Stimulated activated CD4-positive, alpha-beta T cell treated with anti-CD3 and anti-CD28 coated beads, Interleukin-1b, Interleukin-23, amount 100 ng/mL, for 1 hour (primary cell): ENCODE measurements around the gene GALNT7.

ENCODE experiments used
- DNase-seq, 2 donors: peaks; one replicate each; pipeline ENCODE4 v3.0.0-alpha.2; 2020; ENCODE audit warnings: low read depth in 2 of 2

The GALNT7 gene

DNA sequence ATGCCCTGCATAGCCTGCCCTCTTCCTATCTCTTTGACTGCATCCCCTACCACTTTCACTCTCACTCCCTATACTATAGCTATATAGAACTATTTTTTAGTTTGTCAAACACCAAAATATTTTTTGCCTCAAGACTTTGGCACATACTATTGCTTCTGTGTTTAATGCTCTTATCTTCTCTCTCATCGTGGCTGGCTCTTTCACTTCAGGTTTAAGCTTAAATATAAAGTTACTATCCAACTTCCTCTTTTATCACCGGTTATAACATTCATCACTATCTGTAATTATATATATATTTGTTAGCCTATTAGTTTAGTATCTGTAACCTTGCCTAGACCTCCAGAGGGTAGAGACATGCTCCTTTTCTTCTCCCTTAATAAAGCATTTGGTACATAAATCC, 177.0 kb downstream of the GALNT7 start:
- DNase-seq, result no peak

DNA sequence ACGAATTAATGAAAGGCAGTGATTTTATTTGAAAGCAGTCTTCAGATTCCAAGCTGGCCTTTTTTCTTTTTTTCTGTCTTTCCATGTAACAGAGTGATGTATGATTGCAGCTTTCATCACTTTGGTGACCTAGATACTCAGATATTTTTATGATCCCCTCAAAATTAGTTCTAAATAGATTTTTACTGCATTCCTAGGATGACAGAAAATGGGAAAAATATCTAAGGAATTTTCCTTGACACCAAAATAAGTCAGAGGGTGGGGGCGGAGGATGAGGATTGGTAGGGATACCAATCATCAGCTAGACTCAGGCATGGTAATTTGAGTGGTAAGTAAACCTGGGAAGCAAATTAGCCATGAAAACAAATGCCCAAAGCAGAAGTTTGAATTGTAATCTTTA, 177.5 kb downstream of the GALNT7 start:
- no peak for DNase-seq

DNA sequence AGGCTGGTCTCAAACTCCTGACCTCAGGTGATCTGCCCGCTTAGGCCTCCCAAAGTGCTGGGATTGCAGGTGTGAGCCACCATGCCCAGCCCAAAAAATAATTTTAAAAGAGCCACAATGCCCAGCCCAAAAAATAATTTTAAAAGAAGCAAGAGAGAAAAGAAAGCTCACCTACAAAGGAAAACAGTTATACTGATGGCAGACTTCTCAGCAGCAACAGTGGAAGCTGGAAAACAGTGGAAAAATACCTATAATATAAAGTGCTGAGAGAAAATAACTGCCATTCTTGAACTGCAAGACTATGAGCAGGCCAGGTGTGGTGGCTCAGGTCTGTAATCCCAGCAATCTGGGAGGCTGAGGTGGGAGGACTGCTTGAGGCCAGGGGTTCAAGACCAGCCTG, 178.9 kb downstream of the GALNT7 start:
- no peak for DNase-seq

DNA sequence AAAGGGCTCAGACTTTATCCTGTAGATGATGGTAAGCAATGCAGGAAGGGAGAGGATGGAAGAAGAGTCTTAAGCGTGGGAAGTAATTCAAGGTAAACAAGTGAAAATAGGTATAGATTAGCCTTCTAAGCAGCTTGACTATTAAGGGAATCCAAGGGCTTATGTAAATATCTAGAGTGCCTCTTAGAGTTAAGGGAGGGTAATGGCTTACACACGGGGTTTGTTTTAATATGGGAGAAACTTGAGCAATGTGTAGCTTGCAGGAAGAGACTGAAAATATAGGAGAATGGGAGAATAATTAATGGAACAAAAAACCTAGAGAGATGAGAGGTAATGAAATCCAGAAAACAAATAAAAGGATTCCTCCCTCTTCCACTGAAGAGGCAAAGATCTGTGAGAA, 189.3 kb downstream of the GALNT7 start:
- DNase-seq, result no peak

DNA sequence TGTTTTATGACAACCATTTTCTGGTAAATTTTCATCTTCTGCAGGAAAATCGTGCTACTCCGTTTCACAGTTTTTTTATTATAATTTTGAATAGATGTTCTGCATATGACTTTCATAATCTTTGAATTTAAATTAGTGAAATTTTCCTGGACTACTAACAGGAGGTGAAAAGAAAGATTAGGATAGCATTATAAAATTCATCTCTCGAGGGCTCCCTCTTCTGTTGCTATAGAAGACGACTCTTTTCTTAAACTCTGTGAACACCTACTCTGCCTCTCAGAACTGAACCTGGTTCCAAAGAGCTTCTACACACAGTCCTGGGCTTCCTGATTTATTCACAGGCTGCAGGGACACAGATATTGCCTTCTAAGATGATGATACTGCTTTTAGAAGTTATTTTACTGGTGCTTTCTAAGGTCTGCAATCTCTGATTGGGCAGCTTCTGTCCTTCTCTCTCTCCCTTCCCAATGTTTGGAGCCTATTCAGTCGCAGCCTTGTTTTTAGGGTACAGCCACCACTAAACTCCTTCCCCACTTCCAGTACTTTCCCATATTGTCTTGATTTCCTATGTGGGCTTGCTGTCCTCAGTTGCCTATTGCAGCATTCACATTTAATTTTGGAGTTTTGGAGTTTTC, 192.1 kb downstream of the GALNT7 start:
- DNase-seq, result no peak

DNA sequence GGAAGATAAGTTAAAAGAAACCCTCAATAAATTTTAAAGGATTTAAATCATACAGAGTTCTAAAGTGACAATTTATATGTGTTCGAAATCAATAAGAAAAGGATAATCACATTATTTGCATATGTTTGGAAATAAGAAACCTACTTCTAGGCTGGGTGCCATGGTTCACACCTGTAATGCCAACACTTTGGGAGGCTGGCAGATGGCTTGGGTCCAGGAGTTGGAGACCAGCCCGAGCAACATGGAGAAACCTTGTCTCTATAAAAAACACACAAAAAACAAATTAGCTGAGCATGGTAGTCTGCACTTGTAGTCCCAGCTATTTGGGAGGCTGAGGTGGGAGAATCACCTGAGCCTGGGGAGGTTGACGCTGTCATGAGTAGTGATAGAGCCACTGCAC, 194.1 kb downstream of the GALNT7 start:
- no peak for DNase-seq

DNA sequence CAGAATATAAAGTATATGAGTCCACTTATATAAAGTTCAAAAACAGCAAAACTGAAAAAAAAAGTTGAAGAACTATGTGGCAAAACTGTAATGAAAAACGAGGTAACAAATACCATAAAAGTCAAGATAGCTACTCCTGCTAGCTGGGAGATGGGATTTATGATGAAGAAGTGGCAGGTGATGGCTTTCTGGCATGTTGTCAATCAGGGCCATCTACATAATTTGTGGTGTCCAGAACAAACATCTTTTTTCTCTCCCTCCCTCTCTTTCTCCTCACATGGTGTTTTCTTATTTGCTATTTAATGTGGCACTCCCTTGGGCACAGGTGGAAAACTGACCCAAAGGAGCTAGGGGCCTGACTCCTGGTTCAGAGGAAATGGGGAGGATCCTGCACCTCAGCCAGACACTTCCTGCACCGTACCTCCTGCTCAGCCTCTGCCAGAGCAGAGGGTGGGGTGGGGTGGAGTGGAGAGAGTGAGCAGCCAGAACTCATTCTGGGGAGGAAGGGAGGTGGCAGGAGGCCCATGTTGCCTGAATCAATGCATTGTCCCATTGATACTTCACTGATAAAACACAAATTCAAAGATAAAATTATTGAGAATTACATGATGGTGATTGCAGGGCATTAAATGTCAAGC, 196.9 kb downstream of the GALNT7 start:
- no peak for DNase-seq

DNA sequence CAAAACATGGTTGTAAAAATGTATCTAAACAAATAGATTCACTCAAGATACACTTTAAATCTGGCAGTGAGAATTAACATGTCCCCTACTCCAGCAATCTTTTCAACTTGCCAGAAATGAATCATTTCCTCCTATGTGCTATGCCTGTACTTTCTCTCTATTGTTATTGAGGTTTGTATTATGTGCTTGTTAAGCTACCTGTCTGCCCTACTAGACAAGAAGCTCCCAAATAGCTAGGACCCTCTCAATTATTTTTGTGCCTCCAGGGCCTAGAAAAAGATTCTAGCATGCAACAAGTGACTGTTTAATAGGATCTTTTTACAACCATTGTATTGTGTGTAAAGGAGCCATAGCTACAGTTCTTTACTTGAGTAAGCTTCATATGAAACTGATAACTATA, 198.7 kb downstream of the GALNT7 start:
- no peak for DNase-seq

DNA sequence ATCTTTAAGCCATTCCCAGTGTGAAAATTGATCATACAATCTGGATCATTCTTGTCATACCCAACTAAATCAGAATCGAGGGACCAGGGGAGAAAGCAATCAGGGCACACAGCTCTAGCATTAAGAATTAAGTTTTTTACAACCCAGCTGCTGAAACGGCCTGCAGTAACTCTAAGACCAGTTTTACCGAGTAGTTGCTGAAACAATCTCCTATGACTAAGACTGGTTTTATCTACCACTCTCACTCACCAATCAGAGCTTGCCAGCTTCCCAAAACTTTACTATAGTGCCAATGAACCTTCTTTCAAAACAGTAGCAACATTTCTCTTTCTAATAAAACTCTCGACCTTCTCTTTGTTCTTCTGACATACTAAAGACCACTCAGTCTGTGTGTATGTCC, 199.3 kb downstream of the GALNT7 start:
- DNase-seq, result no peak

DNA sequence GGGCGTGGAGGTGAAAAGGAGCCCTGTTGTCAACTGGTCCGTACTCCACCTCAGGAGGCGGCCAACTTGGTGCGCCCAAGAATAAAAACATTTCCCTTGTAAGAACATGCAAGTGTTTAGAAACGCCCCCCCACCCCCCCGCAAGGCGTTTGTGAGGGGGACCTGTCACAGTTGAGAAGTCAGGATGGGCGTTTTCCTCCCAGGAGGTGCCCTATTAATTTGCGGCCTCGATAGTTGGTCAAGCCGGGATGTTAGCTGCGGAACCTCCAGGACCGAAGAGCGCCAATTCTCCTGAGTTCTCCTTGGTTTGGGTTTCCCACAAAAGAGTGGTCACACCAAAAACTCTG, 201.5 kb downstream of the GALNT7 start:
- peak in 1 of 2 donors; percentile 27 for DNase-seq

DNA sequence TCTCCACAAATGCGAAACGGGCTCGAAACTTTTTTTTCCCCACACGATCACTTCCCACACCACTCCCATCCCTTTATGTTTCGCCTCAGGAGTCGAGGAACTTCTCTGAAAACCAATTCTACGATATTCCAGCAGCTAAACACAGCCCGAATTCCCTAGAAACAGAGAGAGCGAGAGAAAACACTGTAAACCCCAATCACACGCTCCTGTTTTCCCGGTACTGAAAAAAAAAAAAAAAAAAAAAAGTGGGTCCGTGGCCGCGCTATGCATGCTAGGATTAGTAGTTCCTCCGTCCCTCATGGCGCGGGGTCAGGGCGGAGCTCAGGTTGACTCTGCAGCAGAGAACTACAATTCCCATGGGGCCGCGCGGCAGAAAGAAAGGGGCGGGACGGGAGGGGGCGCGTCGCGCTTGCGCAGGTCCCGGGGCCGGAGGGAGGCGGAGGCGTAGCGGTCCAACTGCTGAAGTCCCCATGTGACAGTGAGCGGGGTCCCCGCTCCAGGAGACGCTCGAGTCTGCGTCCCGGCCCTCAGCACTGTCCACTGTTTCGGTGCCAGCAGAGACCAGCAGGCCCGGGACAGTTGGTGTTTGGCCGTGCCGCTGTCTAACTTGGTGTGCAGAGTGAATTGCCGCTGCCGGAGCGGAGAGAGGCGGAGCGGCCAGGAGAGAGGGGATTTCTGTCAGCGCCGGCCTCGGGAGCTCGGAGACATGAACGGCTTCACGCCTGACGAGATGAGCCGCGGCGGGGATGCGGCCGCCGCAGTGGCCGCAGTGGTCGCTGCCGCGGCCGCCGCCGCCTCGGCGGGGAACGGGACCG, 202.1 kb downstream of the GALNT7 start, which contains the start of gene SAP30:
Gene SAP30, plus strand, starts transcription at position 478 of the 815 bp plus-strand sequence. Its CDS starts 229 bp downstream, at position 707.
- DNase-seq, result peak; percentile 92 to 93

DNA sequence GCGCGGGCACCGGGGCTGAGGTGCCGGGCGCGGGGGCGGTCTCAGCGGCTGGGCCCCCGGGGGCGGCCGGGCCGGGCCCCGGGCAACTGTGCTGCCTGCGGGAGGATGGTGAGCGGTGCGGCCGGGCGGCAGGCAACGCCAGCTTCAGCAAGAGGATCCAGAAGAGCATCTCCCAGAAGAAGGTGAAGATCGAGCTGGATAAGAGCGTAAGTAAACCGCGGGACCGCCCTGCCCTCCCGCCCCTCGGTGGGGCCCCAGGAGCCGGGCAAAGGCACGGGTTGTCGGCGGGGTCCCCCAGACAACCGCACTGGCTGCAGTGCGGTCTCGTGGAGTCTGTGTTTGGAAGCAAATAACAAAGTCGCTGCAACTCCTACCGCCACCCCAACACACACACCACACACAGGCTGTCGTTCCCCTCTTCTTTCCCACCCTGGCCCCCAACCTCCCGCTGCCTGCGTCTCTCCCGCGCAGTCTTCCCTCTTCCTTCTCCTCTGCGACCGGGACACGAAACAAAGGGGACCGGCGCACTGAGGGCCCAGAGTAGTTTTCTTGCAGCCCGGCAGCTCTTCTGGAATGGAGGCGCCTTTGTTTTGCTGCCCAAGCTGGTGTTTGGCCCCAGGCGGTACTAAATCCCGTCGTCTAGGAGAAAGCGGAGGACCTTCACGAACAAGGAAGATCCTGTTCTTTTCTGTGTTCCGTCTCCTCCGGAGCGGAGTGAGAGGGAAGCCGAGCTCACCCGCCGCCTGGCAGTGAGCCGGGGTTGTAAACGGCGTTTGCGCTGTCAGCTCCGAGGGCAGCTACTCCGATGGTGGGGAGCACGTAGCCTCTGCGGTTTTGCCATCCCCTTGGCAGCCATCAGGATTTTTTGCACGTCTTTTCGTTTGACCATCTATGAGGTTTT, 202.9 kb downstream of the GALNT7 start:
- DNase-seq, result no peak
